Femur (tissue), 1 donor: Measurements from ENCODE around the gene KRT23.
A peak's percentile ranks its signal among the peaks of the same experiment; 100 is the strongest.
"Not testable (repeated sequence)": the region's sequence is repeated elsewhere in the genome, so short reads cannot be mapped to it uniquely, and the experiment has no call there.

ENCODE experiments used
- DNase-seq: peaks from one replicate; pipeline ENCODE4 v3.0.0-alpha.2; 2017

The KRT23 gene

GRCh38 chr17:40949418-40949817 lies 12.0 kb upstream of the KRT23 start:
- no peak for DNase-seq

GRCh38 chr17:40947929-40948328 lies 10.5 kb upstream of the KRT23 start:
- DNase-seq, result no peak

- DNase-seq, result no peak
Measured at GRCh38 chr17:40945414-40945813, 8.0 kb upstream of the KRT23 start.

GRCh38 chr17:40944531-40944930 lies 7.1 kb upstream of the KRT23 start:
- no peak for DNase-seq

- no peak for DNase-seq
Measured at GRCh38 chr17:40942553-40942952, 5.1 kb upstream of the KRT23 start.

- no peak for DNase-seq
Measured at GRCh38 chr17:40940266-40940665, 2.8 kb upstream of the KRT23 start.

GRCh38 chr17:40938981-40939380 lies 1.5 kb upstream of the KRT23 start:
- no peak for DNase-seq

GRCh38 chr17:40936976-40937375 lies 470 bp downstream of the KRT23 start:
- DNase-seq, result no peak

GRCh38 chr17:40936437-40936971 lies 942 bp downstream of the KRT23 start:
- DNase-seq, result no peak

GRCh38 chr17:40935624-40936023 lies 1.8 kb downstream of the KRT23 start:
- no peak for DNase-seq

- no peak for DNase-seq
Measured at GRCh38 chr17:40932608-40933007, 4.8 kb downstream of the KRT23 start.

- no peak for DNase-seq
Measured at GRCh38 chr17:40931311-40931710, 6.1 kb downstream of the KRT23 start.

GRCh38 chr17:40926341-40926740 lies 11.1 kb downstream of the KRT23 start:
- no peak for DNase-seq

- DNase-seq, result no peak
Measured at GRCh38 chr17:40922239-40922638, 15.2 kb downstream of the KRT23 start.

- DNase-seq, result no peak
Measured at GRCh38 chr17:40921026-40921425, 16.4 kb downstream of the KRT23 start.

- not testable (repeated sequence) for DNase-seq
Measured at GRCh38 chr17:40917116-40917515, 20.3 kb downstream of the KRT23 start.

- DNase-seq, result no peak
Measured at GRCh38 chr17:40916366-40916765, 21.1 kb downstream of the KRT23 start.

GRCh38 chr17:40915721-40916256 lies 21.7 kb downstream of the KRT23 start:
- no peak for DNase-seq

GRCh38 chr17:40915199-40915661 lies 22.2 kb downstream of the KRT23 start:
- DNase-seq, result no peak

GRCh38 chr17:40914075-40914855 lies 23.2 kb downstream of the KRT23 start:
- no peak for DNase-seq

- DNase-seq, result no peak
Measured at GRCh38 chr17:40912486-40913210, 24.8 kb downstream of the KRT23 start.

- DNase-seq, result no peak
Measured at GRCh38 chr17:40910441-40910841, 27.0 kb downstream of the KRT23 start.

- DNase-seq, result no peak
Measured at GRCh38 chr17:40909755-40910154, 27.7 kb downstream of the KRT23 start.

GRCh38 chr17:40909351-40909750 lies 28.1 kb downstream of the KRT23 start:
- peak; percentile 83 for DNase-seq
